Stimulated activated CD8-positive, alpha-beta memory T cell treated with anti-CD3 and anti-CD28 coated beads, Interleukin-15, amount 100 ng/mL, for 48 hours (primary cell): ENCODE results near the gene PTPRD.

Experiments
- DNase-seq, 2 donors: peaks; one replicate each; pipeline ENCODE4 v3.0.0-alpha.2; 2020; ENCODE audit warnings: low read depth in 2 of 2

Gene PTPRD

DNA sequence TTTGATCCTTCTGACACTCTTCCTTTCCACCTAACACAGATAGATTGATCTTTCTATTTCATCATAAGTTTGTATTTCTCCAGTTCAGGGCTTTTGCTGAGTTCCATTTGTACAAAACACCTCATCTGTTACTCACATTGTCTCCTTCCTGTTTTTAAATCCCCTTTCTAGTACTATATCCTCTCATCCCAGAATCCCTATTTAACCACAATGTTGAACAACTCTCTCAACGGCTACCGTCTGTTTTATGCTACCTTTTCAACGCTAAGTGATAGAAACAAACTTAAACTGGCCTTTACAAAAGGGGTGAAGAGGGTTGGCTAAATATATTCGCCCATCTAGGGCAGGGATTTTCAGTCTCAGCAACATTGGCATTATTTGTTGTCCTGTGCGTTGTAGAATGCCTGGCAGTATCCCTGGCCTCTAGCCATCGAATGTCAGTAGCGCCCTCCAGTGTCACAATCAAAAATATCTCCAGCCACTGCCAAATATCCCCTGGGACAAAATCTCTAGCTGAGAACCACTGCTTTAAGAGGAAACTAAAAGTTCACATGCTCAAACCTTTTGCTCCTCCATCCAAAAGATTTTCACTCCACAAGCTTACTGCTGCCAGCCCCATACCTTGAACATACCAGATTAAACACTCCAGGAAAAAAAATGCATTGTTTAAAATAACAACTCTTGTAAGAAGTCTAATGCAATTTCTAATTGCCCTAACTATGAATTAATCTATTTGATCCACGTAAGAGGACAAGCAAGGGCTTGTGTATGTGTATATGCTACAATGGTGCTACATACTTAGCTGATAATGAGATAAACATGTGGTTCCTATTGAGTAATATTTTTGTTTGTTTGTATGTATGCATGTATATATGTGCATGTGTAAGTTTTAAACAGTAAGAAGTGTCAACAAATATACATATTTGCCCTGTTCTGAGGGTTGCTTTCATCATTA lies 344.0 kb downstream of the PTPRD start:
- no peak for DNase-seq

DNA sequence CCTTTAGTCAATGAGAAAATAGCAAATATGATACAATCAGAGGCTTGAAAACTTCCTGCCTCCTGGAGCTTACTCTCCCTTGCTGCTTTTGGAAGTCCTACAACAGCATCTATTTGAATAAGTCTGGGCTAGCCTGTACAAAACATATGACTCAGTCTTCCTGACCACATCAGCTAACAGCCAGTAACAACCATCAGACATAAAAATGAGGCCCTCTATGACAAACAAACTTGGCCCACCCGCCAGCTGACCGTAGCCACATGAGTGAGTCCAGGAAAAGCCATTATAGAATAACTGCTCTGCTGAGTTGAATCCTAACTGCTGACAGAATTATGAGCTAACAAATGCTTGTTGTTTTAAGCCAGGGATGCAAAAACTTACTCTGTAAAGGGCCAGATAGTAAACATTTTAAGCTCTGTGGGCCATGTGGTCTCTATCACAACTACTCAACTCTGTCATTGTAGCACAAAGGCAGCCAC lies 347.6 kb downstream of the PTPRD start:
- DNase-seq = no peak

DNA sequence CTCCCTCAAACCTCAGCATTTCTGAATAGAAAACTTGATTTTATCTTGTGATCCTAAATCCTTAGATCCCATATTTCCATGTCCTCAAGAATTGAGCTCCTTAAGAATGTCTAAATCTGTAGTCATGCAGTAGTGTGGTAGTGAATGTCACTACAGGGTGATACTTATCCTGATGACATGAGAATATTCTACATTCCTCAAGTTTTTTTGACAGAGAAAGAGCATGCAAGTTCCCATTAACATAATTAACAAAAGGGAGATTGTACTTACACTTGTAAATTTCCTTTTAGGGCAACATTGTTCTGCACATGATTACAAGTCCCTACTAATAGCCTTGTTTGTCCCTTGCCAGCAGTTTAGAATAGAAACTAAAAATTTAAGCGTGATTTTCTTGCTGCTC lies 352.3 kb downstream of the PTPRD start:
- DNase-seq = no peak

DNA sequence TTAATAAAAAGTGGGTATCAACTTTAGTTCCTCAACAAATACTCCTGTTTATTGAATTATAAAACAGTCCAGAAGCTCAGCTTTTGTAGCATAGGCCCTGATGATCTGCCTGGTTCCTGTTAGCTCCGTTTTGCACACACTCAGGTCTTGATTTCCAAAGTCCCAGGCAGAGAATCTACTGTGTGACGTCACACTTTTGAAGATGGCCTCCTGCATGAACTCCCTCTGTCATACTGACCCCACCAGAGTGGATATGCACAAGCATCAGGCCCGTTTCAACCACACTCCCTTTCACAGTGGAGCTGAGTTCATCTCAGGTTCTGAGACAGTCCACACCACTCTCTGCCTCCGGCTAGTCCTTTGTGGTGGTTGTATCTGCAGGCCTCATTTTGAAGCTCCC lies 353.1 kb downstream of the PTPRD start:
- no peak for DNase-seq

DNA sequence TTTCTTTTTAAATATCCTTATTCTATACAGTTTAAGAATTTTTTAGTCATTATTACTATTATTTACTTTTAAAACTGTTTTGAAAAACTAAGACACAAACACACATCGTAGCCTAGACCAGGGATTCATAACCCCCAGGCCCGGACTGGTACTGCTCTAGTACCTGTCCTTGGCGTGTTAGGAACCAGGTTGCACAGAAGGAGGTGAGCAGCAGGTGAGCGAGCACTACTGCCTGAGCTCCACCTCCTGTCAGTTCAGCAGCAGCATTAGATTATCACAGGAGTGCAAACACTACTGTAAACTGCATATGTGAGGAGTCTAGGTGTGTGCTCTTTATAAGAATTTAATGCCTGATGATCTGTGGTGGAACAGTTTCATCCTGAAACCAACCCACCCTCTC lies 357.0 kb downstream of the PTPRD start:
- no peak for DNase-seq

DNA sequence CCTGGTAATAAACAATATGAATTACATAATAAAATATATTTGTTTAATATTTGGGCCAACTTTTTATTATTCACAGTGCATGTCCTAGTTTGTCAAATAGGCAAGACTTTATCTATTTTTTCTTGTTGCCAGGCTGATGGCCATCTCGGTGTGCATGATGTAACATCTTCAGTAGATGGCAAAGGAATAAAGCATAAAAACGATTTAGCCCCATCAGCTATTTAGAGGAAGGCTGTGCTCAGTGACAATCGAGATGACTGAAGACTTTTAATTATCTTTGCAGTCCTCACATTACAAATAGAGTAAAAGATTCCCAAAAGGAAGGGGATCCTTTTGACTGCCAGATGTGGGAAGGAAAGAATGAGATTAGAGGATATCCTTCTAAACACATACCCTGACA lies 358.5 kb downstream of the PTPRD start:
- no peak for DNase-seq

DNA sequence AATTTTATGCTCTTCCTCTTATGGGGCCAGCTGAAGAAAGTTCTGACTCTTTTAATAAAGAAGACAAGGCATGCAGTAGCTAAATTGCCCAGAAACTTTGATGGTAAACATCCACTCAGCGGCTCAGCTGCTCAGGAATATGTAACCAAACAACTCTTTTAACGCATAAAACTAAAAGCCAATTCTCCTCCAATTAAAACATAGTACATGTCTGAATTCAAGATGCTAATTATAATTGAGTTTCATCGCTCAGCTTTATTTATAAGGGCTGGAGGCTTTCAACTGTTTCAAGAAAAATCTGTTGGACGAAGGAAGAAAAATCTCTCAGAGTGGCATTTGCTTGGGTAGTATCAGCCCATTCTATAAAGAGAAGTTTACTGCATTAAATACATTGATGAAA lies 359.5 kb downstream of the PTPRD start:
- no peak for DNase-seq

DNA sequence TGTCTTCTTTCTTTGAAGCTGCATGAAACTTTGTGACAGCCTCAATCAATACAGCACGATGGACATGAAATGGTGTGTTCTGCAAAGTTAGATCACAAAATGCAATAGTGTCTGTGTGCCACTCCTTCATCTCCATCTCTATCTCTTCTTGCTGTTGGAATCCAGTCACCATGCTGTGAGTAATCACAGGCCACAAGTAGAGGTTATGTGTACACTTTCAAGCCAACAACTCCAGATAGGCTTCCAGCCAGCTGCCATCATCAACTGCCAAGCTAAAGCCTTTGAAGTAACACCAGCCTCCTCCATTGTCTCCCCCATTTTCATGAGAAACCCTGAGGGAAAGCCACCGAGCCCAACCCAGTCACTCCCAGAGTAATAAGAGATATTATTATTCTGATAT lies 360.6 kb downstream of the PTPRD start:
- DNase-seq = no peak

DNA sequence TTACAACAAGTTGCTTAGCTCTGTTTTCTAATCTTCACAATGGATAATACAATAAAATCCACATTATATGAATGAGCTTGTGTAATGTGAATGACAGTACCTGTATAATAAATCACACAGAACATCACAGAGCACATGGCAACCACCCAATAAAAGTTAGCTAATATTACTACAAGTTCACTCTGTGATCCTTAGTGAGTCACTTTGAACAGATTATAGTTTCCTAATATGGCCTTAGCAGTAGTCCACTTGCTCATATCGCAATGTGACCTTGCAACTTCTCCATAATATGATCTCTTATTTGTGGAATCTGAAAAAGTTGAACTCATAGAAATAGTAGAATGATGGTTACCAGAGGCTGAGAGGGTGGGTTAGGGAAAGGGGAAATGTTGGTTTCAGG lies 361.3 kb downstream of the PTPRD start:
- no peak for DNase-seq

DNA sequence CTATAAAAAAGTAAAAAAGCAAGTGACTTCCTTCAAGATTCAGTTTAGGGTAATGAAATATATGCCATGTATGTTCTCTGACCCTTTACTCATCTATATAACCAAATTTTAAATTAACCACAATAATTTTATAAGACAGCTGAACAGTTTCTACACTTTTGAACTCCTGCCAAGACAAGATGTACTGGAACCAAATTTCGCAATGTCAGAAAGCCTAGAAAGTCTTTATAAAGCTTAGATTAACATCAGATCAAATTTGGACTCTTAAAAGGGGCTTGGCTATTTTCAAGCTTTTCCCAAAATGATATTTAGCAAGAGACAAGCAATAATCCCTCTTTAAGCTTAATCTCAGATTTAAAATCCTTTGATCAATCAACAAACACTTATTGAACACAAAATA lies 362.6 kb downstream of the PTPRD start:
- DNase-seq = no peak

DNA sequence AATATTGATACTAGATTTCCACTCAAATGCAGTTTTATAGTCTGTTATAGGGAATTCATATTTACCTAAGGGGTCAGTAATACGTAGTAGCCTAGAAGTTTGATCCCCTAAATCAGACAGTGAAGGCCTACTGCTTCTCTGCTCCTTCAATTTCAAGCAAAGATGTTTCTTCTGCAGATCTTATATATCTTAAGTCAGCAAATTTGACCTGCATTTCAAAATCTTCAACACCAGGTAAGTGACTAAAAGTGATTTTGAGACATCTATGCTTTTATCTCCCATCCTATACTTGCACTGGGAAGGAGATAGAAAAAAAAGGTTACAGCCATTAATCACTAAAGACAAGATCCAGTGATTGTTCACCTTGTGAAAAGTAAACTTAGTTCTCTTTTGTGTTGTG lies 363.9 kb downstream of the PTPRD start:
- no peak for DNase-seq

DNA sequence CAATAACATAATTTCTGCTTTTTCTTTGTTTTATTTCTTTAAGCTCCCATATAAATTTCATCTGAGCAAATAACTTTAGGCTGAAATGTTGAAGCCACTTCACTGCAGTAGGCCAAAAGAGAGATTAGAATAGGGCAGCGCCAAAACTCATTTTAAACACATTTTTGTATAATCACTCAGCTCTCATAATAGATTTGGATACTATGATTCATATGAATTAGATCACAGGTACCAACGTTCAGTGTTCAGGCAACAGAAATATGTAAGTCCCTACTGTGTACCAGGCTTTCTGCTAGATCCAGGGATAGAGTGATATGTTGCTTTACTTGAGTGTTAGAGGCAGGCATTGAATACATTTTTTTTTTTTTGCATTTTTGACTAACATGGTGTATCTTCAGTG lies 370.5 kb downstream of the PTPRD start:
- no peak for DNase-seq

DNA sequence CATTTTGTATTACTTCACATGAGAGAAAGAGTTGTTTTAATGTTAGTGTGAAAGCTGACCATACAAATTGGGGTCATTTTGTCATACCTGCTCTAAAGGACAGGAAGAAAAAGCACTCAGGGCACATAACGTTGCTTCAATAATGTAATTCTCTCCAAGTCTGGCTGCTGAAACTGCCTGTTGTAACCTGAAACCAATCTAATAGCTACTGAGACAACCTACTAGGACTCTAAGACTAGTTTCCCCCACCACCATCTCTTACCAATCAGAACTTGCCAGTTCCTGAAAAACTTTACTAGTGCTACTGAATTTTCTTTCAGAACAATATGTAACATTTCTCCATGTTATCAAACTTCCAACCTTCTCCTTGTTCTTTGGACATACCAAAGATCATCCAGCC lies 374.7 kb downstream of the PTPRD start:
- DNase-seq = no peak

DNA sequence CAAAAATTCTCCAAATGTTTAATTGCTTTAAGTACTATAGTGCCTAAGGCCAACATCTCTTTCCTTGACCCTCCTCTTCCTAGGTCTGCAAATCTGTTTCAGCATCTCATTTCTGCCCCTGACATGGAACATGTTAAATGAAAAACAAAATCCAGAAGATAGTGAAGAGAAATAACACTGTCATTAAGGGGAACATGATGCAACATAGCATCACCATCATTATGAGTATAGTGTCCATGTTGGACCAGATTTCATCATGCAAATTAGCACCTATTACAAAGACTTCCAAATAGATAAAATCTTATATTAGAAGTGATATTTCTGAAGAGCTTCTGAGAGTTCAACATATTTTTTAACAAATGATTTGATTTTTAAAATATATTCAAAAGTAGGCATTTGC lies 375.2 kb downstream of the PTPRD start:
- no peak for DNase-seq

DNA sequence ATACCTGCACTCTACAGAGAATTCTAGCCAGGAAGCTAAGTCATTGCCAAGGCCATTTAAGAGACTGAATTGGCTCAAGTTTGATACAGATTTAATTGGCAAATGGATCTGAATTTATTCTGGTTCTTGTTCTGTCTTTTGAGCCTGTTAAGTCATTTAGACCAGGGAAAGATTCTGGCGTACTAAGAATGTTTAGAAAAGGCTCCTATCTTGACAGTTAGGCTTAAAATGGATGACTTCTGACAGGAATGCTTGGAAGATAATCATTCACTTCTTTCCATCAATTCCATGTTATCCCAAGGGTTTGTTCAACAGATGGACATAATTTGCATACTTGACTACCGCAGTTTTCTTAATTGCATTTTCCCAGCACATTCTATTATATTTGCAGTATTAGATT lies 376.6 kb downstream of the PTPRD start:
- no peak for DNase-seq

DNA sequence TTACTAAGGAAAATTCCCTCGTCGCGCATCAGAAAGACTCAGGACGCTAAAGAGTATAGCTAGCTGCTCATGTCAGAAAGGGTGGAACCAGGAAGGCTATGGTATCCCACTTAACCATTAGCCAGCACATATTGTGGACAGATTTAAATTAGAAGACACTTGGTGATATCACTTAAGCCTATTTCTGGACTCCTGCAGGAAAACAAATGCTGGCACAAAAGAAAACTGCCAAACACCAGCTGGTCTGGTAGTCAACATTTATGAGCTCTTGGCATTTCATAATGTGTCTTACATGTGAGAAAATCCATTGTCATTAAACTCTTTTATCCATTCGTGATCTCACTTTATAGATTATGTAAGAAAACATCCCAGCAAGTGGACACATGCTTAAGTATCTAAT lies 377.4 kb downstream of the PTPRD start:
- DNase-seq = no peak

DNA sequence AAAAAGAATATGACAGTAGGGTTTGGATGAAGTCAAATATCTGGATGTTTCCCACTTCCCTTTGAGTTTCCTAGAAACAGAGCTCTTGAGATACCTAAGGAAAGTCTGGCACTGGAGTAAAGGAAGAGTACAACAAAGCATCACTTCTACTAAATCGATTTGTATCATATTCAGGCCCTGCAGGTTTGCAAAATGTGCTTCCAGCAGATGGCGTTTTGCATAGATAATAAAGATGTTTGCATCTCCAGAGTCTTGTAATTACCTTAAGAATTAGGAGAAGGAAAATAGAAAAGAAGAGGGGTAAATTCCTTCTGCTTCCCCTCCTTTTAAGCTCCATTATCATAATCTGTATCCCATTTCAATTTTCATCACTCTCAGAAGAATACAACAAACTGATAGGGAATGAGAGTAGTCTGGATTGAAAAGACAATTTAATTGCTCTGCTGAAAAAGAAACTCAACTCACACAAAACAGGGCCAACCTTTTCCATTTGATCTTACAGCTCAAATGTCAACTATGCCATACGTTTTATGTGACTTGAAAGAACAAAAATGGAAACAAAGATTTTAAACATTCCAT lies 380.4 kb downstream of the PTPRD start:
- no peak for DNase-seq

DNA sequence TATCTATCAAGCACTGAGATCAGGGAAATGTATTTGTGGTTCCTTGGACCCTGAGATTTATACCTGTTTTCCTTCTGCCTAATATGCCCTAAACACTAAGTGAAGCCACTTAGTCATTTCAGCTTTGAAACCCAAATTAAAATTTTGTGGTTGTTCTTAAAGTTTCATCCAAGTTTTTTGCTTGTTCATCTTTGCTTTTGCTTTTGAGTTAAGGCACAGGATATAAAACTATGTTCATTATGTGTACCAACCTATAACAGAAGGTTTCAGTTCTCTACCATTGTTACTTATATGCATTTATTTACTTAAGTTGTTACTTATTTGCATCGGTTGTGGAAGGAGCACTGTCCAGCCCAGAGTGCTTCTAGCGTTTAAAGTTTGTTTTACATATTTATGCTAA lies 382.3 kb downstream of the PTPRD start:
- no peak for DNase-seq

DNA sequence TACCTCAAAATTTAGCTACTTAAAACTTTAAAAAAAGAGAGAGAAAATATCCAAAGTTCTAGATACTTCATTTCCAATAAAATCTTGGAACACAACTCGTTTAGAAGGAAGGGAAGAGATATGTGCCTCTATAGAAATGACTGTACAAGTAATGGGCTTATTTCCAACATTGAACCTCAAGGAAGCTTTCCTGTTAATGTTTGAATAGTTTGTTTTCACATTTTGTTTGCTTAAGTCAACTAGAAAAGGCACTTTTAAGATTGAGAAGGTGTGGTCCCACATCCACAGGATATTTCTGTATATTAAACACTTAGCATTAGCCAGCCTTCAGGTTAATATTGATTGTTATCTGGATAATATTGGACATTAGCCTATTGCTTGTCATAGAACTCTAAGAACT lies 384.7 kb downstream of the PTPRD start:
- no peak for DNase-seq

DNA sequence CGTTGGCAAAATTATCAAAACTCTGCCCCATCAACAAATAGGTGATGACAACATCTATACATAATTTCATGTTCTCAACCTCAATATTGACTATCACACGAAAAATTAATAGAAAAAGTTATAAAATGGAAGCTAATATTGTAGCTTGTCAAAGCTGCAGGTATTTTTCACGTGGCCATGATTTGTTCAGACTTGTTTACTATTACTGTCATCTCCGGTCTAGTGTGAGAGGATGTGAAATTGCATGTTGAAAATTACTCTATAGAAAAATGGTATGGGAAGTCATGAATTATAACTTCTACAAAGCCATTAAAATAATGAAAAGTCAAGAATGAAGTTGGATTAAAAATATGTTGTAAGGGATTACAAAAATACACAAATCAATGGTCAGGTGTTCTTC lies 385.8 kb downstream of the PTPRD start:
- no peak for DNase-seq

DNA sequence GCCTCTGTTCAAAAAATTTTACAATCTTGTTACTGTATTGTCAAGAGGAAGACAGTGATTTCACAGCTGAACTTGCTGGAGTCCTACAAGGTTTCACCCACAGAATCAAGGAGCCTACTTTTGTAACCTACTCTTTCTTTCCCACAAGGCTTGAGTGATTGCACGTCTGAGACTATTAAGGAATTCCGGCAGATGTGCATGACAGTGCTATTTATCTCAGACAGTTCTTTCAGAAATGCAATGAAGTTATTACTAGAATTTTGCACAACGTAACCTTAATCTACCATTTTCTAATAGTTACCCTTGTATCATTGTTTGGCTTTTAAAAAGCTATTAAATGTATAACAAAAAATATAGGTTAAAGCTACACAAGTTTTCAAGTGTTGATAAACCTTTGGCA lies 400.1 kb downstream of the PTPRD start:
- no peak for DNase-seq

DNA sequence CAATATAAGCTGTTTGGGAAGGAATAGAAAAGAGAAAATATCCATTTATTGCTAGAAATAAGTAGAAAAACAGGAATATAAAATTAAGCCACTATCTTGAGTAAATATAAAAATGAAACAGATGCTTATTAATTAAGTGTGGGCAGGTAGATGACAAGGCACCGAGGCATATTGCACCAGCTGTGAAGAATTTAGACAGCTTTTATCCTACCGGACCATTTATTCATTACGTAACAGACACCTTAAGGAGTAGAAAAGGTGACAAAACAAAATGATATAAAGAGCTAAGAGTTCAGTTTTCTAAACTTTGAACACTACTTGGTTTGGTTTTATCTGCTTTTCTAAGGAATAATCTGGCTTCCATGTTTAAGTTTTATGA lies 404.1 kb downstream of the PTPRD start:
- DNase-seq = no peak

DNA sequence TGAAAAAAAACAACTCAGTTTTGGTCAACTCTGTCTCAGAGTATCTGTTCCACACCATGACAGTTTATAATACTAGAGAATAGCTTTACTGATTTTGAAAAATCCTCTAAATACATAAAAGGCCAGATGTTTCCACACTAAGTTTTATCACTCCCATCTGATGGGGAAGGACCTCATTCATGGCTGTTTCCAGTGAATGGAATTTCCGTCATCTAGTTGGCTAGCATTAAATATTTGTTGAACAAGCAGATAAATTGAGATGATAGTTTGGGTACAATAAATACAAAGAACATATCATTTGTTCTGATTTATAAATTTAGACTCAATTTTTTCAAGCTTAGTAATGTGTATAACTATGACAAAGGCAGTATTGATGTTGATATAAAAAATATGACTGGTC lies 408.5 kb downstream of the PTPRD start:
- DNase-seq = no peak

DNA sequence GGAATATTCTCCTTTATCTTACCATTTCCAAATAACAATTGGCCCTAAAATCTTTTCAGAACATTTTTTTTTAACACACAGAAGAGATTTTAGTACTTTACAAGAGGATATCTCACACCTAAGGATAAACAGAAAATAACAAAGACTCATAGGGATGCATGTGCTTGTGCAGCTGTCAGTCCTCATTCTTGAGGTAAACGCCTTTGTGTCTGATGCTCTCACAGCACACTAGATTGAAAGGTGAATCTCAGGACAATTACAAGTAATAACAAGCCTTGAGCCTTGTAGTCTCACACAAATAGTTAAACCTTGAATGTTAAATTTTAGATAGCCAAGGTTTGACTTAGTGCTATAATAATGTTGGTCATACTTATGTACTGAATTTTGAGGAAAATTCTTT lies 439.2 kb downstream of the PTPRD start:
- DNase-seq = no peak
